GM12878 (cell line): ENCODE data around the gene GUCY1A2. TPM values are rescaled to one million over a fixed set of nuclear protein-coding genes. Genes with fewer than 3 reads are reported as not detected.

Experiments used
- ATAC-seq: fragments of 200-7000 bp; cut with Tn5 transposase; 3 replicates; pipeline ENCODE4 v1.9.1; 2020; ENCODE audit warnings: mild to moderate bottlenecking, moderate library complexity
- BruUV-seq: library from RNA; stranded (reverse); fragments of 400-500 nt; replicated peaks from 2 replicates; lab custom pipeline; 2021; lab: Mats Ljungman, UMichigan
- CTCF ChIA-PET: fragments of 300-600 bp; sonication (Branson Sonifier 250); formaldehyde crosslinking; extraction: SDS; loops from one replicate; lab custom pipeline; 2021; ENCODE audit warnings: inconsistent platforms; lab: Yijun Ruan, JAX
- POLR2A ChIA-PET: fragments of 350-600 bp; formaldehyde crosslinking; extraction: SDS; loops from one replicate; lab custom pipeline; 2021; ENCODE audit warnings: inconsistent platforms; lab: Charles Lee
- RAD21 ChIA-PET: fragments of 300-600 bp; sonication (Branson Sonifier 250); formaldehyde crosslinking; loops from one replicate; lab custom pipeline; 2023; ENCODE audit warnings: antibody characterized with exemption; ENCODE audit not compliant: unreplicated experiment; lab: Charles Lee
- SMC1A ChIA-PET: fragments of 300-600 bp; sonication (Branson Sonifier 250); formaldehyde crosslinking; loops from one replicate; lab custom pipeline; 2023; ENCODE audit not compliant: unreplicated experiment, uncharacterized antibody; lab: Charles Lee
- DNase-seq: peaks from one replicate; pipeline ENCODE4 v3.0.0-alpha.2; 2011; ENCODE audit warnings: low read depth, low spot score
- FAIRE-seq: peaks from 3 replicates; lab custom pipeline; 2011; peaks lifted over from hg19 to GRCh38; lab: Jason Lieb, UNC
- H2AFZ ChIP-seq: 2 replicates; pipeline ENCODE4 v1.6.0; 2011; ENCODE audit warnings: low read depth, low read length, control low read depth; ENCODE audit not compliant: control insufficient read depth
- H3K27ac ChIP-seq: 2 replicates; pipeline ENCODE4 v1.5.1; 2011; ENCODE audit warnings: control low read depth; ENCODE audit not compliant: control insufficient read depth, insufficient read depth
- H3K27me3 ChIP-seq, 2 experiments: replicated peaks in 1 of 2; 2 replicates each; pipeline versions ENCODE4 v1.6.0 to v1.6.1; 2011; ENCODE audit warnings: low read length in 1 of 2; ENCODE audit not compliant: control insufficient read depth in 2 of 2, insufficient read depth in 2 of 2
- H3K36me3 ChIP-seq, 2 experiments: 2 replicates each; pipeline ENCODE4 v1.5.1; 2011; ENCODE audit warnings: low read length in 1 of 2; ENCODE audit not compliant: control insufficient read depth in 2 of 2, insufficient read depth in 2 of 2
- H3K4me1 ChIP-seq: 2 replicates; pipeline ENCODE4 v1.6.1; 2011; ENCODE audit warnings: mild to moderate bottlenecking, low read length, moderate library complexity, mixed read lengths; ENCODE audit not compliant: control insufficient read depth, insufficient read depth
- H3K4me2 ChIP-seq: 2 replicates; pipeline ENCODE4 v1.6.0; 2011; ENCODE audit warnings: control low read depth; ENCODE audit not compliant: control insufficient read depth, insufficient read depth
- H3K4me3 ChIP-seq: fragments of 200-600 bp; sonication (generic); 2 replicates; pipeline ENCODE4 v1.5.1; 2016
- H3K79me2 ChIP-seq: 2 replicates; pipeline ENCODE4 v1.6.0; 2011; ENCODE audit warnings: low read length; ENCODE audit not compliant: control insufficient read depth, insufficient read depth
- H3K9ac ChIP-seq: 2 replicates; pipeline ENCODE4 v1.8.0; 2011; ENCODE audit warnings: low read length, control low read depth, mixed read lengths; ENCODE audit not compliant: control insufficient read depth, insufficient read depth
- H3K9me3 ChIP-seq: replicated peaks from 3 replicates; pipeline ENCODE4 v1.5.1; 2011; ENCODE audit warnings: mild to moderate bottlenecking, low read length; ENCODE audit not compliant: control insufficient read depth, insufficient read depth
- H4K20me1 ChIP-seq: 2 replicates; pipeline ENCODE4 v1.6.0; 2011; ENCODE audit not compliant: control insufficient read depth, insufficient read depth
- CTCF ChIP-seq, 3 experiments: IDR thresholded peaks in 2 of 3; conservative IDR thresholded peaks in 1 of 3; 2 replicates each; pipeline ENCODE4 v1.5.1; 2011; ENCODE audit warnings: low read depth in 3 of 3, low read length in 3 of 3, mild to moderate bottlenecking in 3 of 3, control low read depth in 2 of 3, moderate library complexity in 2 of 3, inconsistent platforms in 1 of 3, mixed read lengths in 1 of 3; ENCODE audit not compliant: control insufficient read depth in 2 of 3, insufficient read depth in 1 of 3; ENCODE audit errors: extremely low read depth in 1 of 3
- EGR1 ChIP-seq, 2 experiments: IDR thresholded peaks; 1 replicate in 1 of 2; 2 replicates in 1 of 2; pipeline ENCODE4 v1.6.1; 2011 to 2012; ENCODE audit warnings: low read depth in 2 of 2, low read length in 2 of 2, borderline replicate concordance in 1 of 2, mild to moderate bottlenecking in 1 of 2, moderate library complexity in 1 of 2
- EP300 ChIP-seq, 2 experiments: fragments of 150-350 bp in 1 of 2; IDR thresholded peaks; 2 replicates each; pipeline ENCODE4 v1.6.1; 2011 to 2012; ENCODE audit warnings: low read depth in 2 of 2, low read length in 2 of 2, borderline replicate concordance in 1 of 2, improper control_type of control experiment in 1 of 2, inconsistent platforms in 1 of 2; ENCODE audit not compliant: control insufficient read depth in 1 of 2
- HSF1 ChIP-seq: fragments of 150-350 bp; IDR thresholded peaks from 2 replicates; pipeline ENCODE4 v1.6.1; 2014; ENCODE audit warnings: mild to moderate bottlenecking, low read depth, low read length
- IKZF1 ChIP-seq: fragments of 450-650 bp; conservative IDR thresholded peaks from 2 replicates; pipeline ENCODE4 v1.6.1; 2017; ENCODE audit warnings: antibody characterized with exemption, mild to moderate bottlenecking
- NR2C1 ChIP-seq: fragments of 450-650 bp; IDR thresholded peaks from 2 replicates; pipeline ENCODE4 v1.6.1; 2017; ENCODE audit warnings: antibody characterized with exemption, mild to moderate bottlenecking, moderate library complexity
- NR2F1 ChIP-seq: fragments of 450-650 bp; conservative IDR thresholded peaks from 2 replicates; pipeline ENCODE4 v1.6.1; 2017; ENCODE audit warnings: mild to moderate bottlenecking
- POLR2A ChIP-seq: IDR thresholded peaks from 2 replicates; pipeline ENCODE4 v1.6.1; 2011; ENCODE audit warnings: low read depth, mild to moderate bottlenecking, low read length
- PRDM15 ChIP-seq: fragments of 450-650 bp; formaldehyde crosslinking; IDR thresholded peaks from 2 replicates; pipeline ENCODE4 v1.4.0; 2020; ENCODE audit warnings: mild to moderate bottlenecking, moderate library complexity
- RAD21 ChIP-seq: IDR thresholded peaks from 2 replicates; pipeline ENCODE4 v1.6.1; 2011; ENCODE audit warnings: mild to moderate bottlenecking, low read depth, low read length, moderate library complexity; ENCODE audit not compliant: insufficient read depth
- RAD51 ChIP-seq: fragments of 450-650 bp; IDR thresholded peaks from 2 replicates; pipeline ENCODE4 v1.6.1; 2016; ENCODE audit warnings: moderate library complexity, mild to moderate bottlenecking, inconsistent platforms
- RUNX3 ChIP-seq: IDR thresholded peaks from 2 replicates; pipeline ENCODE4 v1.6.1; 2012; ENCODE audit warnings: low read length, inconsistent platforms
- SMC3 ChIP-seq: IDR thresholded peaks from 2 replicates; pipeline ENCODE4 v1.6.1; 2011; ENCODE audit warnings: low read length, improper control_type of control experiment, borderline replicate concordance
- STAT1 ChIP-seq: fragments of 450-650 bp; conservative IDR thresholded peaks from 2 replicates; pipeline ENCODE4 v1.6.1; 2014; ENCODE audit warnings: antibody characterized with exemption, mild to moderate bottlenecking
- WGBS: methylation state at CpG from one replicate; pipeline ENCODE4 v1.1.6; 2016; ENCODE audit warnings: low lambda C conversion rate; ENCODE audit not compliant: insufficient replicate concordance, insufficient coverage; ENCODE audit errors: missing lambda C conversion rate; 5-methylcytosine and 5-hydroxymethylcytosine counted together
- in situ Hi-C: fragments of 300-500 bp; cut with MboI; formaldehyde crosslinking; loops from 9 replicates; pipeline ENCODE4 v1.14.3; 2018; ENCODE audit warnings: mixed read lengths
- intact Hi-C: fragments of 100-400 bp; cut with micrococcal nuclease; formaldehyde crosslinking; loops from one replicate; pipeline ENCODE4 v1.14.2; 2022; ENCODE audit not compliant: unreplicated experiment
- polyA plus RNA-seq, 11 experiments: library from polyadenylated mRNA; depleted of rRNA in 4 of 11; unstranded in 6 of 11; stranded (reverse) in 5 of 11; fragments of >200 nt; fragmentation: Nextera tagmentation in 4 of 11; fragmentation: Illumina TruSeq in 1 of 11; extraction: Ambion mirVana in 4 of 11; extraction: Trizol in 1 of 11; gene quantifications; 1 replicate in 1 of 11; 2 replicates in 10 of 11; pipeline versions ENCODE4 v1.2.1 to v1.2.3, GENCODE V29; 2011 to 2016; ENCODE audit warnings: inconsistent platforms in 2 of 11, missing spikeins in 2 of 11, low read depth in 1 of 11
- total RNA-seq, 4 experiments: library from RNA; depleted of rRNA in 3 of 4; stranded (reverse); fragments of >200 nt in 3 of 4; fragmentation: Illumina TruSeq in 1 of 4; extraction: Trizol in 1 of 4; gene quantifications; 2 replicates each; pipeline versions ENCODE4 v1.2.1 to v1.2.3, GENCODE V29; 2013 to 2021

Gene GUCY1A2
- total and polyA plus RNA-seq, 10 of the 15 experiments (the other 5 are each of a cell fraction or from before 2014, with no cell fraction given): under 0.01 to 0.03 (median under 0.01) TPM; not detected in 4

- no peak for FAIRE-seq
These were observed 199.8 kb downstream of the GUCY1A2 start for GRCh38 chr11:106818443-106818842.

More at GRCh38 chr11:106818443-106818842, 199.8 kb downstream of the GUCY1A2 start:
- no peak overlapping the region for H3K4me3 ChIP-seq
- H3K4me2 ChIP-seq: no peak overlapping the region
- no peaks in the 10 kb centered on the region for H3K36me3 ChIP-seq
- intact Hi-C loops (no loop called here), in situ Hi-C loops (no loop called here)
- ATAC-seq (no peak), DNase-seq (no peak)
- H3K9ac ChIP-seq: no peak overlapping the region
- H3K79me2 ChIP-seq: no peaks in the 10 kb centered on the region
- no peaks in the 10 kb centered on the region for H4K20me1 ChIP-seq
- no peaks in the 10 kb centered on the region for H3K9me3 ChIP-seq
- RAD21 ChIA-PET: no interaction called here
- BruUV-seq: no TSS peak
- H3K27me3 ChIP-seq: no peaks in the 10 kb centered on the region
- no peak overlapping the region for H3K27ac ChIP-seq
- no peaks in the 10 kb centered on the region for H3K4me1 ChIP-seq
- CTCF ChIA-PET: no interaction called here
- SMC1A ChIA-PET: no interaction called here
- 36% methylated on average over 5 of the region's 5 CpGs for WGBS
- TF ChIP-seq SMC3: no peak
- TF ChIP-seq RUNX3: no peak
- TF ChIP-seq NR2F1: no peak
- no peak for TF ChIP-seq RAD21
- TF ChIP-seq CTCF (IDR thresholded peaks at IDR 0.05 in 2 of 3, conservative IDR thresholded peaks at IDR 0.05 in 1 of 3; ENCODE audit: control insufficient read depth in 2 of 3, extremely low read depth in 1 of 3, insufficient read depth in 1 of 3, low read depth in 3 of 3, low read length in 3 of 3): no peak
- no peak for TF ChIP-seq PRDM15
- TF ChIP-seq EP300 (IDR thresholded peaks at IDR 0.05; ENCODE audit: borderline replicate concordance in 1 of 2, control insufficient read depth in 1 of 2, low read depth in 2 of 2, low read length in 2 of 2): no peak
- no peak for TF ChIP-seq RAD51
- no peak for TF ChIP-seq POLR2A
- TF ChIP-seq STAT1: no peak
- no peak for TF ChIP-seq IKZF1
- TF ChIP-seq HSF1: no peak
- no peak for TF ChIP-seq EGR1 (IDR thresholded peaks at IDR 0.05; ENCODE audit: borderline replicate concordance in 1 of 2, low read depth in 2 of 2, low read length in 2 of 2)
- no peak for TF ChIP-seq NR2C1
- H2AFZ ChIP-seq: no peak overlapping the region
- POLR2A ChIA-PET: no interaction called here
